Measurements from ENCODE around the gene FAM241A. TPM values are rescaled to one million over a fixed set of nuclear protein-coding genes. Genes with fewer than 3 reads are reported as not detected.

Gene FAM241A
- total and polyA plus RNA-seq, 2 of the 13 experiments (the other 11 are each of a cell fraction or from before 2014, with no cell fraction given) = 0.61 to 0.69 TPM

- TF ChIP-seq PRDM4 (CRISPR knock-in tag; IDR thresholded peaks at IDR 0.05; ENCODE audit: borderline replicate concordance) (no peak), ZNF878 (CRISPR knock-in tag; IDR thresholded peaks at IDR 0.05) (no peak), SKIL (CRISPR knock-in tag; IDR thresholded peaks at IDR 0.05; ENCODE audit: borderline replicate concordance) (no peak), ZNF512 (CRISPR knock-in tag; IDR thresholded peaks at IDR 0.05) (no peak), ZNF660 (CRISPR knock-in tag; IDR thresholded peaks at IDR 0.05; ENCODE audit: borderline replicate concordance, low read depth) (no peak), ZFP36L2 (CRISPR knock-in tag; IDR thresholded peaks at IDR 0.05) (no peak), ZNF784 (CRISPR knock-in tag; IDR thresholded peaks at IDR 0.05; ENCODE audit: borderline replicate concordance) (no peak), ZNF343 (CRISPR knock-in tag; IDR thresholded peaks at IDR 0.05) (no peak), SMYD3 (CRISPR knock-in tag; IDR thresholded peaks at IDR 0.05) (no peak), ZFP91 (CRISPR knock-in tag; IDR thresholded peaks at IDR 0.05; ENCODE audit: borderline replicate concordance) (no peak), TRIM24 (CRISPR knock-in tag; IDR thresholded peaks at IDR 0.05) (no peak)
Observed at GRCh38 chr4:112225157-112225556, 79.9 kb downstream of the FAM241A start (continued).

All from HepG2 (cell line).